SK-N-MC (cell line): ENCODE data around the gene CARMIL1.

Source experiments
- EZH2 ChIP-seq: fragments of 200-600 bp; sonication (generic); IDR thresholded peaks from one replicate; pipeline ENCODE4 v1.6.1; 2017; ENCODE audit warnings: antibody characterized with exemption
- FOXP2 ChIP-seq: optimal IDR thresholded peaks from 2 replicates; pipeline ENCODE3; 2011; ENCODE audit warnings: mild to moderate bottlenecking, moderate library complexity; ENCODE audit not compliant: insufficient read depth; ENCODE audit errors: extremely low read length, control extremely low read depth
- POLR2AphosphoS5 ChIP-seq: IDR thresholded peaks from 2 replicates; pipeline ENCODE4 v1.6.1; 2012; ENCODE audit warnings: mild to moderate bottlenecking, low read depth, low read length, borderline replicate concordance

GRCh38 chr6:25332655-25333071 is 53.5 kb downstream of the CARMIL1 start:
- TF ChIP-seq POLR2AphosphoS5, result no peak
- no peak for TF ChIP-seq EZH2
- no peak for TF ChIP-seq FOXP2
